GM06990 (cell line): ENCODE data around the gene ELP4.

Source experiments
- DNase-seq: peaks from one replicate; pipeline ENCODE4 v3.0.0-alpha.2; 2011; ENCODE audit not compliant: insufficient read length; ENCODE audit errors: extremely low read depth
- H3K27me3 ChIP-seq: replicated peaks from 2 replicates; pipeline ENCODE4 v1.6.0; 2011; ENCODE audit warnings: low read length; ENCODE audit not compliant: control insufficient read depth, insufficient read depth
- H3K36me3 ChIP-seq: 2 replicates; pipeline ENCODE4 v1.5.1; 2011; ENCODE audit warnings: low read length; ENCODE audit not compliant: control insufficient read depth, insufficient read depth
- H3K4me3 ChIP-seq: replicated peaks from 2 replicates; pipeline ENCODE4 v1.5.1; 2011; ENCODE audit warnings: low read depth, mild to moderate bottlenecking, control low read depth, low read length
- TF ChIP-seq, protein P1 (sequence below): IDR thresholded peaks from 2 replicates; pipeline ENCODE4 v1.5.1; 2011; ENCODE audit warnings: low read length, control low read depth, mild to moderate bottlenecking, inconsistent platforms; ENCODE audit not compliant: insufficient read depth, poor library complexity, severe bottlenecking

Gene ELP4, protein sequence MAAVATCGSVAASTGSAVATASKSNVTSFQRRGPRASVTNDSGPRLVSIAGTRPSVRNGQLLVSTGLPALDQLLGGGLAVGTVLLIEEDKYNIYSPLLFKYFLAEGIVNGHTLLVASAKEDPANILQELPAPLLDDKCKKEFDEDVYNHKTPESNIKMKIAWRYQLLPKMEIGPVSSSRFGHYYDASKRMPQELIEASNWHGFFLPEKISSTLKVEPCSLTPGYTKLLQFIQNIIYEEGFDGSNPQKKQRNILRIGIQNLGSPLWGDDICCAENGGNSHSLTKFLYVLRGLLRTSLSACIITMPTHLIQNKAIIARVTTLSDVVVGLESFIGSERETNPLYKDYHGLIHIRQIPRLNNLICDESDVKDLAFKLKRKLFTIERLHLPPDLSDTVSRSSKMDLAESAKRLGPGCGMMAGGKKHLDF

DNA sequence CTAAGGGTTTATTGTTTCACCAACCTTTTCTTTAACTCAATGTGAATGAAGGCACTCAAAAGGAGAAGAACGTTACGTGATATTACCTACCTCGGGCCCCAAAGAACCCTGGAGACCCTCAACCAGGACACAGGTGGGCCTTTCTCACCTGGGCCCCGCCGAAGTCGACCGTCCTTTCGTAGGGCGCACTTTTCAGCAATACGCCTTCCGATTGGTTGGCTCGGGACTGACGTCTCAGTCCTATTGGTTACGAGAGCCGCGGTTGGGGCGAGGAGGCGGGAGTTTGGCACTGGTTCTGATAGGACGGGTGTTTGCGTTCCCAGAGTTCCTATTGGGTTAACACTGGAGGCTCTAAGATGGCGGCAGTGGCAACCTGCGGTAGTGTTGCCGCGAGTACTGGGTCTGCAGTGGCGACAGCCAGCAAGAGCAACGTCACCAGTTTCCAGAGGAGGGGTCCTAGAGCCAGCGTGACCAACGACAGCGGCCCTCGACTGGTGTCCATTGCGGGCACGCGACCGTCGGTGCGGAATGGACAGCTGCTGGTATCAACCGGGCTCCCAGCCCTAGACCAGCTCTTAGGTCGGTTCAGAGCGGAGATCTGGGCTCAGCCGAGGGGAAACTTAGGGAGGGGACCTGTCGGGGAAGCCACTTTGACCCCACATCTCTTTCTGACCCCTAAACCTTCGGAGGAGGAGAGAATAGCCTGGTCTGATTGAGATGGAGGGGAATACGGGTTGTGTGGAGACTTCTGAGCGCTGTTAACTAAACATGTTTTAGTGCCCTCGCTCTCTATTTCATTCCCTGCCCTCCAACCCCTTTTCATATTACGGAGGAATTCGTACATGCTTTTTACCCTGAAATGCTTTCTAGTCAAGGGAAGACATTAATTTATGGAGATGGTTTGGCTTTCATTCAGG lies at the start of gene ELP4, which contains the start of gene IMMP1L:
Gene ELP4 (plus strand): TSS at position 339 of the 917 bp plus-strand sequence. CDS start 18 bp downstream, at position 357.
Gene IMMP1L (minus strand): TSS at position 194 of the 917 bp plus-strand sequence. CDS start 46,346 bp downstream, outside the sequence.
- DNase-seq: peak; percentile 90
- TF ChIP-seq, protein P1, sequence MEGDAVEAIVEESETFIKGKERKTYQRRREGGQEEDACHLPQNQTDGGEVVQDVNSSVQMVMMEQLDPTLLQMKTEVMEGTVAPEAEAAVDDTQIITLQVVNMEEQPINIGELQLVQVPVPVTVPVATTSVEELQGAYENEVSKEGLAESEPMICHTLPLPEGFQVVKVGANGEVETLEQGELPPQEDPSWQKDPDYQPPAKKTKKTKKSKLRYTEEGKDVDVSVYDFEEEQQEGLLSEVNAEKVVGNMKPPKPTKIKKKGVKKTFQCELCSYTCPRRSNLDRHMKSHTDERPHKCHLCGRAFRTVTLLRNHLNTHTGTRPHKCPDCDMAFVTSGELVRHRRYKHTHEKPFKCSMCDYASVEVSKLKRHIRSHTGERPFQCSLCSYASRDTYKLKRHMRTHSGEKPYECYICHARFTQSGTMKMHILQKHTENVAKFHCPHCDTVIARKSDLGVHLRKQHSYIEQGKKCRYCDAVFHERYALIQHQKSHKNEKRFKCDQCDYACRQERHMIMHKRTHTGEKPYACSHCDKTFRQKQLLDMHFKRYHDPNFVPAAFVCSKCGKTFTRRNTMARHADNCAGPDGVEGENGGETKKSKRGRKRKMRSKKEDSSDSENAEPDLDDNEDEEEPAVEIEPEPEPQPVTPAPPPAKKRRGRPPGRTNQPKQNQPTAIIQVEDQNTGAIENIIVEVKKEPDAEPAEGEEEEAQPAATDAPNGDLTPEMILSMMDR: no peak

DNA sequence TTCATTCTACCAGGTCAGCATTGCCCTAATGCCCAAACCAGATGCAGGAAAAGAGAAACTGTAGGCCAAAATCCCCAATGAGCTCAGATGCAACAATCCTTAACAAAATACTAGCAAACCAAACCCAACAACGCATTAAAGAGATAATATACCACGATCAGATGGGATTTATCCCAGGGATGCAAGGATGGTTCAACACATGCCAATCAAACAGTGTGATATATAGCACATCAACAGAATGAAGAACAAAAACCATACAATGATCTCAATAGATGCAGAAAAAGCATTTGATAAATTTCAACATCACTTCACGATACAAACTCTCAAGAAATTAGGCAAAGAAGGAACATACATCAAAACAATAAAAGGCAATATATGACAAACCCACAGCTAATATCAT lies 45.1 kb upstream of the ELP4 start:
- no peaks in the 10 kb centered on the region for H3K27me3 ChIP-seq
- no peak for DNase-seq
- no peak overlapping the region for H3K4me3 ChIP-seq
- TF ChIP-seq, protein P1: no peak
- H3K36me3 ChIP-seq: no peaks in the 10 kb centered on the region; the same call in 1 of the 2 replicates

More for the DNA sequence above, at the start of gene ELP4, which contains the start of gene IMMP1L:
- Histone ChIP-seq H3K36me3 (peaks cover 1% of the 10 kb centered on the region; the same call in 1 of the 2 replicates), H3K4me3 (peak within 1 kb of the TSS; percentile 96), H3K27me3 (no peaks in the 10 kb centered on the region)

DNA sequence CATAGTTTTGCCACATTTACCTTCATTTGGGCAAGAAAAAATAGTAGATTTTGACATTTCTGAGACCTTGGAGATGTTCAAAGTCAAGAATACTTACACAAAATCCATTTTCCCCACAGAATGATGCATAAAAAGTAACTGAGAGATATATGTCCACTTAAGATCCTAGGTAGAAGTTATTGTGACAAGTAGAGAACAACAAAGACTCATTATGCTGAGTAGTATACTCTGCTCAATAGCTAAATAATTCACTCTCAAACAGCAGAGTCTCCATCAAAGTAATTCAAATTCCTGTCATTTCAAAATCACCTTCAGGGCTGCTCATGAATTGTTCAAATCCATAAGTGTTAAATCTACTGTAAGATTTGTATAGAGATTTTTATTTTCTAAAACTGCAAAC lies 35.5 kb upstream of the ELP4 start:
- no peak overlapping the region for H3K4me3 ChIP-seq
- no peaks in the 10 kb centered on the region; the same call in 1 of the 2 replicates for H3K36me3 ChIP-seq
- TF ChIP-seq, protein P1: no peak
- DNase-seq: no peak
- H3K27me3 ChIP-seq: no peaks in the 10 kb centered on the region

DNA sequence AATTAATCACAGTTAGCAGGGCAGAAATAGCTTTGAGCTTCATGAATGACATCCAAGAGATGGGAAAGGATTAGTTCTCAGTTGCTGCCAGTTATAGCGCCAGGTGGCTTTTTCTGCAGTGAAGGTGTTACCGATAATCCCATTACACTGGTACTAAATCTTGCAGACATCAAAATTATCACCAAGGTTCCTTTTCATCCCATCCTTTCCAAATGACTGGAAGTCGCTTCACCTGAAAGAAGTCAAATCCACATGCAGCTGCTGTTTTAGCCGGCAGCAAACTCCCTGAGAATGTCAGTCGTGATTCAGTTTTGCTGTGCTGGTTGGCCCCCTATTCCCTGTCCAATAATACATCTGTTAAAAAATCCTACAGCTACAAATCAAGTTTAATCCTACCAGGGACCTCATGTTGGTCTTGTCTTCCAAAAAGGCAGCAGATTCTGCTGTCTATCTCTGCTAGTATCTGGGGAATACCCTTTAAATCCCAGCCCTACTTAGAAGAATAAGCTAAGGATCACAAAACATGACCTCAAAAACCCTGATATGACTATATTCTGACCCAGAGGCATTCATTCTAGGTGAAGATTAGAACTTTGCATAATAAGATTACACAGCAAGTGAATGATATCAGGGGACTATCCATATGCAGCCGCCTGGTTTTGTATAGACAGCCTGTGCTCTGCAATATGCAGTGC lies 31.9 kb upstream of the ELP4 start:
- TF ChIP-seq, protein P1: no peak
- no peak for DNase-seq

DNA sequence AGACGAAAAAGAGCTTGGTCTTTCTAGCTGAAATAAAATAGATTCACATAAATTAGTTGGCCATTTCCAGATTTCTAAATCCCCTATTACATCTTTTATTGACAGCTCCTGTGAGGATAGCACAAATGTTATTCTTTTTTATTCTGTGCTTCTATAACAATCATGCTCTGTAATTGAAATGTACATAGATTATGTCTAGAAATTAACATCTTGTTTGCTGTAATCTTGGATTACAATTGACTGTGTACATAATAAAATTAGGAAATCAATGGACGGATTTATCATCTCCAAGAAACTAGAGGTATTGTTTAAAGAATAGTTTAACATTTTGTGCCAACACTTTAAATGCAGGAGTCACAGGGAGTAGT lies 31.4 kb upstream of the ELP4 start:
- Histone ChIP-seq H3K4me3 (no peak overlapping the region), H3K27me3 (no peaks in the 10 kb centered on the region), H3K36me3 (no peaks in the 10 kb centered on the region)
- TF ChIP-seq, protein P1: no peak
- no peak for DNase-seq

More for the DNA sequence above, 31.9 kb upstream of the ELP4 start:
- Histone ChIP-seq H3K36me3 (no peaks in the 10 kb centered on the region), H3K27me3 (no peaks in the 10 kb centered on the region), H3K4me3 (no peak overlapping the region)
